ENCODE results near the gene VPS52. TPM values are rescaled to one million over a fixed set of nuclear protein-coding genes. Genes with fewer than 3 reads are reported as not detected.

The VPS52 gene
- total and polyA plus RNA-seq, 9 of the 15 experiments (the other 6 are each of a cell fraction or from before 2014, with no cell fraction given): 24.4 to 103 (median 40.2) TPM

- TF ChIP-seq, protein P1, sequence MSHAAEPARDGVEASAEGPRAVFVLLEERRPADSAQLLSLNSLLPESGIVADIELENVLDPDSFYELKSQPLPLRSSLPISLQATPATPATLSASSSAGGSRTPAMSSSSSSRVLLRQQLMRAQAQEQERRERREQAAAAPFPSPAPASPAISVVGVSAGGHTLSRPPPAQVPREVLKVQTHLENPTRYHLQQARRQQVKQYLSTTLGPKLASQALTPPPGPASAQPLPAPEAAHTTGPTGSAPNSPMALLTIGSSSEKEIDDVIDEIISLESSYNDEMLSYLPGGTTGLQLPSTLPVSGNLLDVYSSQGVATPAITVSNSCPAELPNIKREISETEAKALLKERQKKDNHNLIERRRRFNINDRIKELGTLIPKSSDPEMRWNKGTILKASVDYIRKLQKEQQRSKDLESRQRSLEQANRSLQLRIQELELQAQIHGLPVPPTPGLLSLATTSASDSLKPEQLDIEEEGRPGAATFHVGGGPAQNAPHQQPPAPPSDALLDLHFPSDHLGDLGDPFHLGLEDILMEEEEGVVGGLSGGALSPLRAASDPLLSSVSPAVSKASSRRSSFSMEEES (CRISPR knock-in tag; IDR thresholded peaks at IDR 0.05): no peak
- TF ChIP-seq, protein P2, sequence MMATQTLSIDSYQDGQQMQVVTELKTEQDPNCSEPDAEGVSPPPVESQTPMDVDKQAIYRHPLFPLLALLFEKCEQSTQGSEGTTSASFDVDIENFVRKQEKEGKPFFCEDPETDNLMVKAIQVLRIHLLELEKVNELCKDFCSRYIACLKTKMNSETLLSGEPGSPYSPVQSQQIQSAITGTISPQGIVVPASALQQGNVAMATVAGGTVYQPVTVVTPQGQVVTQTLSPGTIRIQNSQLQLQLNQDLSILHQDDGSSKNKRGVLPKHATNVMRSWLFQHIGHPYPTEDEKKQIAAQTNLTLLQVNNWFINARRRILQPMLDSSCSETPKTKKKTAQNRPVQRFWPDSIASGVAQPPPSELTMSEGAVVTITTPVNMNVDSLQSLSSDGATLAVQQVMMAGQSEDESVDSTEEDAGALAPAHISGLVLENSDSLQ (IDR thresholded peaks at IDR 0.05): peak; percentile 85
- TF ChIP-seq ZNF282 (CRISPR knock-in tag; IDR thresholded peaks at IDR 0.05): 0 out of 2 replicates have a peak, but pooled peaks have one; percentile 14
- 0 out of 2 replicates have a peak, but pooled peaks have one; percentile 68 for TF ChIP-seq ZNF696 (CRISPR knock-in tag; conservative IDR thresholded peaks at IDR 0.05)
- peak; percentile 79; the same call in 1 of the 2 replicates for TF ChIP-seq CHCHD3 (CRISPR knock-in tag; IDR thresholded peaks at IDR 0.05)
- no peak; the same call in 1 of the 2 replicates for TF ChIP-seq HDAC8 (tag; IDR thresholded peaks at IDR 0.05)
- TF ChIP-seq MCM7 (IDR thresholded peaks at IDR 0.05): no peak
- no peak; the same call in 1 of the 2 replicates for TF ChIP-seq BACH1 (tag; IDR thresholded peaks at IDR 0.05)
- TF ChIP-seq GMEB1 (CRISPR knock-in tag; IDR thresholded peaks at IDR 0.05): no peak
- TF ChIP-seq ZNF766 (CRISPR knock-in tag; conservative IDR thresholded peaks at IDR 0.05): no peak
- TF ChIP-seq JUN (IDR thresholded peaks at IDR 0.05; ENCODE audit: borderline replicate concordance, low read depth, low read length): peak; percentile 43; the same call in 1 of the 2 replicates
- peak; percentile 83; the same call in 1 of the 2 replicates for TF ChIP-seq JUN (CRISPR knock-in tag; IDR thresholded peaks at IDR 0.05; ENCODE audit: borderline replicate concordance)
- TF ChIP-seq ZNF586 (CRISPR knock-in tag; conservative IDR thresholded peaks at IDR 0.05): no peak
- TF ChIP-seq NBN (IDR thresholded peaks at IDR 0.05; ENCODE audit: low read depth): peak; percentile 93; the same call in 1 of the 2 replicates
- TF ChIP-seq, protein P3, sequence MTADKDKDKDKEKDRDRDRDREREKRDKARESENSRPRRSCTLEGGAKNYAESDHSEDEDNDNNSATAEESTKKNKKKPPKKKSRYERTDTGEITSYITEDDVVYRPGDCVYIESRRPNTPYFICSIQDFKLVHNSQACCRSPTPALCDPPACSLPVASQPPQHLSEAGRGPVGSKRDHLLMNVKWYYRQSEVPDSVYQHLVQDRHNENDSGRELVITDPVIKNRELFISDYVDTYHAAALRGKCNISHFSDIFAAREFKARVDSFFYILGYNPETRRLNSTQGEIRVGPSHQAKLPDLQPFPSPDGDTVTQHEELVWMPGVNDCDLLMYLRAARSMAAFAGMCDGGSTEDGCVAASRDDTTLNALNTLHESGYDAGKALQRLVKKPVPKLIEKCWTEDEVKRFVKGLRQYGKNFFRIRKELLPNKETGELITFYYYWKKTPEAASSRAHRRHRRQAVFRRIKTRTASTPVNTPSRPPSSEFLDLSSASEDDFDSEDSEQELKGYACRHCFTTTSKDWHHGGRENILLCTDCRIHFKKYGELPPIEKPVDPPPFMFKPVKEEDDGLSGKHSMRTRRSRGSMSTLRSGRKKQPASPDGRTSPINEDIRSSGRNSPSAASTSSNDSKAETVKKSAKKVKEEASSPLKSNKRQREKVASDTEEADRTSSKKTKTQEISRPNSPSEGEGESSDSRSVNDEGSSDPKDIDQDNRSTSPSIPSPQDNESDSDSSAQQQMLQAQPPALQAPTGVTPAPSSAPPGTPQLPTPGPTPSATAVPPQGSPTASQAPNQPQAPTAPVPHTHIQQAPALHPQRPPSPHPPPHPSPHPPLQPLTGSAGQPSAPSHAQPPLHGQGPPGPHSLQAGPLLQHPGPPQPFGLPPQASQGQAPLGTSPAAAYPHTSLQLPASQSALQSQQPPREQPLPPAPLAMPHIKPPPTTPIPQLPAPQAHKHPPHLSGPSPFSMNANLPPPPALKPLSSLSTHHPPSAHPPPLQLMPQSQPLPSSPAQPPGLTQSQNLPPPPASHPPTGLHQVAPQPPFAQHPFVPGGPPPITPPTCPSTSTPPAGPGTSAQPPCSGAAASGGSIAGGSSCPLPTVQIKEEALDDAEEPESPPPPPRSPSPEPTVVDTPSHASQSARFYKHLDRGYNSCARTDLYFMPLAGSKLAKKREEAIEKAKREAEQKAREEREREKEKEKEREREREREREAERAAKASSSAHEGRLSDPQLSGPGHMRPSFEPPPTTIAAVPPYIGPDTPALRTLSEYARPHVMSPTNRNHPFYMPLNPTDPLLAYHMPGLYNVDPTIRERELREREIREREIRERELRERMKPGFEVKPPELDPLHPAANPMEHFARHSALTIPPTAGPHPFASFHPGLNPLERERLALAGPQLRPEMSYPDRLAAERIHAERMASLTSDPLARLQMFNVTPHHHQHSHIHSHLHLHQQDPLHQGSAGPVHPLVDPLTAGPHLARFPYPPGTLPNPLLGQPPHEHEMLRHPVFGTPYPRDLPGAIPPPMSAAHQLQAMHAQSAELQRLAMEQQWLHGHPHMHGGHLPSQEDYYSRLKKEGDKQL (CRISPR knock-in tag; IDR thresholded peaks at IDR 0.05; ENCODE audit: borderline replicate concordance): no peak
Measured at GRCh38 chr6:33299237-33299944, 27.7 kb upstream of the VPS52 start (continued).
